DND-41 (cell line): Measurements from ENCODE around the gene EMC10.

Experiments
- CTCF ChIP-seq: IDR thresholded peaks from 2 replicates; pipeline ENCODE4 v1.5.1; 2012; ENCODE audit warnings: borderline replicate concordance, low read length, moderate library complexity, mild to moderate bottlenecking; ENCODE audit not compliant: poor library complexity, severe bottlenecking; ENCODE audit errors: extremely low read depth
- EZH2 ChIP-seq: IDR thresholded peaks from 3 replicates; pipeline ENCODE4 v1.6.1; 2012; ENCODE audit warnings: borderline replicate concordance, low read depth, mild to moderate bottlenecking, moderate library complexity, low read length, inconsistent platforms; ENCODE audit not compliant: severe bottlenecking

GRCh38 chr19:50490991-50491472, 14.7 kb downstream of the EMC10 start:
- TF ChIP-seq CTCF, result no peak
- no peak for TF ChIP-seq EZH2
